Ramos (cell line): Measurements from ENCODE around the gene ZNF184.

Source experiments
- in situ Hi-C: fragments of 300-500 bp; cut with MboI; formaldehyde crosslinking; loops from one replicate; pipeline ENCODE4 v1.14.3; 2022; ENCODE audit warnings: low sequenced_read_pairs; ENCODE audit not compliant: unreplicated experiment

The ZNF184 gene

GRCh38 chr6:27472617-27473400 lies at the start of gene ZNF184:
Gene ZNF184, minus strand, starts transcription at chr6:27473105. Its CDS starts 811 bp downstream, at chr6:27472294.
- in situ Hi-C loops, result loop anchor here (10.0 to 25.0 kb wide), 2 partner anchors 298 to 439 kb away; partner anchors contain the start of gene OR2B2

GRCh38 chr6:27518881-27519795 lies 46.2 kb upstream of the ZNF184 start:
- in situ Hi-C loops, result loop anchor here (10.0 kb wide), 1 partner anchor 246 kb away; no protein-coding TSS in a partner anchor

DNA sequence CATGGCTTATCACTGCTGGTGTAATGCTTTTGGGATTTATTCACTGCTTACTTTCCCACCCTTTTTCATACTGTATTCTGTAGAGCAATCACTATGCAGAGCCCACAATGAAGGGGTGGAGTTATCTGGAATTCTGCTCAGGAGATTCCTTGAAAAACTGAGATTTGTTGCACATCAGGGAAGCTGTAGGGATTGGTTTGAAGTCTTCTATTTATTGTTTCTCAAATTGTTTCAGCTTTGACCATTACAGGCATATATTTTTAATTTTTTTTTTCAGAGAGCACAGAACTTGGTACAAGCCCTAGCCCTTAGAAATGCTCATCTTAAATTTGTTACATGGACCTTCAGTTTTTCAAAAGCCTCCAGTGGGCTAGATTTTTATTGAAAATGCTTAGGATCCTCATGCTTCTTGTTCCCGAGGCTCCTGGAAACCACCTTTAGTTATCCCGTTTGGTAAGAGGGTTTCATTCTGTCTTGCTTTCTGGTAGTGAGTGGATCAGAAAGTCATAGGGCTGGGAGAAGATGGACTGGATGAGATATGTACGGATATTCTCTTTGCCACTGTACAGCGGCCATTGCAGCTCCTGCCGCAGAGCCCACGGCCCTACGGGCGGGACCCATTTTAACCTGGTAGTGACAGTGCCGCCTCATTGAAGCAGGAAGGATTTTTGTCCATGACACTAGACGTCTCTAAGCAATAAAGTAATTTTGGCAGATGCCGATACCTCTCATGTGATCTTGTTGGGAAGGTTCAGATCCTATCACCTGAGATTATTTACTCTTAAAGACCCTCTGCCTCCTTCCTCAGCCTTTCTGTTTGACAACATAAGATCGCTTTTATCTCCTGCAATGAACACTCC lies 45.3 kb upstream of the ZNF184 start:
- in situ Hi-C loops, result loop anchor here (10.0 kb wide), 1 partner anchor 247 kb away; no protein-coding TSS in a partner anchor

GRCh38 chr6:27517238-27517637 lies 44.3 kb upstream of the ZNF184 start:
- in situ Hi-C loops, result loop anchor here (10.0 kb wide), 1 partner anchor 248 kb away; no protein-coding TSS in a partner anchor

DNA sequence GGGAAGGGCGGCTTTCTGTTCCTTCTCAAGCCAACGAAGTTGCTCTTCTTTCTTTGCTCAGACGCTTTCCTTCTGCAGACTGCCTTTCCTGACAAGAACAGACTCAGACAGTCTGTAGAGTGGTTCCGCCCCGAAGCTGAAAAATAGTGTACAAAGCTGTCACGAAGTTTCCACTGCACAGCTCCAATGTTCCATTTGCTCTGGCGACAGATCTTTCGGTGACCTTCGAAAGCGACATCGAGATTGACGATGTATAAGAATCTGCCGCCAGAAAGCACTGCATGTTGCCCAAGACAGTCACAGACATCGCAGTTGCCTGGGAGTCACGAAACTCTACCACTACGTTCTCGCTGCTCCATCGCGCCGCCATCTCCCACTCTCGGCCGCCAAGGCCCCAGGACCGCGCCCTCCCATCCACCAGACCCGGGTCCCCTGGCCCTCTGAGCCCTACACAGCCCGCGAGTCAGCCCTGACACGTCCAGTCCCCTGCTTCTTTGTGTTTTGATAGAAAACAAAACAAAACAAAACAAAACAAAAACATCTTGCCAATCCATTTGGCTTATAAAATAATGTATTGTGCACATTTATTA lies 42.1 kb upstream of the ZNF184 start:
- in situ Hi-C loops, result loop anchor here (10.0 kb wide), 1 partner anchor 250 kb away; no protein-coding TSS in a partner anchor

- in situ Hi-C loops, result loop anchor here (10.0 kb wide), 1 partner anchor 252 kb away; no protein-coding TSS in a partner anchor
These were observed 39.6 kb upstream of the ZNF184 start for GRCh38 chr6:27512525-27512924.

- in situ Hi-C loops, result no loop called here
These were observed 34.4 kb upstream of the ZNF184 start for GRCh38 chr6:27507041-27507956.

DNA sequence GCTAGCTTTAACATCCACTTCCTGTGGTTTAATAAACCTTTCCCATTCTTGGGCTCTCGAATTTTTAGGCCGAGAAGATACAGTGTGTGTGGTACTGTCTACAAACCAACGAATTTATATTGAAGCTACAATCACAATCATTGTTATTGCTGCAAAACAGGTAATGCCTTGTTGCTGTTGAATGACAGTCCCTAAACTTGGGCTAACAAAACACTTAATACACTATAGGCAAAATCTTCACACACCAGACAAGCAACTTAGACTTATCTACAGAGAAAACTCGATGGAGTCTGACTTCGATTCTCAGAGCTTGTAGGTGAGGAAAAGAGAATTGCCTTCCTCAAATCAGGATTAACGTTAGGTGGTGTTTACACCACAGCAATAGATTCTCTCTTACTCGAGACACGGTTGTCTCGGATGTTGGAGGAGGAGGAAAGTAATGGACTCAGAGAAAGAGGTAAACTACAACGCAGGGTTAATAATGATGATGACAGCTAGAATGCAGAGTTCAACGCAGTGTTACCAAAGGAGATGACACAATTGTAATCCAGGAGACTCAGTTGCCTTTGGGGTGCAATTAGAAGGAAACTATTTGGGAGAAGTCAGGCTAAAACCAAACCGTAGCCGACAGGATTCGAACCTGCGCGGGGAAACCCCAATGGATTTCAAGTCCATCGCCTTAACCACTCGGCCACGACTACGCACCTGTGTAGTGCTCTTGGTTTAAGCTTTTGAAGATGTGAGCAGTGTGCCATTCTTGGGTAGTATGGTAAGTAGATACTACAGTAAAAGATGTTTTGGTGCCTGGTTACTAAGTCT lies 32.5 kb upstream of the ZNF184 start:
- in situ Hi-C loops, result no loop called here

DNA sequence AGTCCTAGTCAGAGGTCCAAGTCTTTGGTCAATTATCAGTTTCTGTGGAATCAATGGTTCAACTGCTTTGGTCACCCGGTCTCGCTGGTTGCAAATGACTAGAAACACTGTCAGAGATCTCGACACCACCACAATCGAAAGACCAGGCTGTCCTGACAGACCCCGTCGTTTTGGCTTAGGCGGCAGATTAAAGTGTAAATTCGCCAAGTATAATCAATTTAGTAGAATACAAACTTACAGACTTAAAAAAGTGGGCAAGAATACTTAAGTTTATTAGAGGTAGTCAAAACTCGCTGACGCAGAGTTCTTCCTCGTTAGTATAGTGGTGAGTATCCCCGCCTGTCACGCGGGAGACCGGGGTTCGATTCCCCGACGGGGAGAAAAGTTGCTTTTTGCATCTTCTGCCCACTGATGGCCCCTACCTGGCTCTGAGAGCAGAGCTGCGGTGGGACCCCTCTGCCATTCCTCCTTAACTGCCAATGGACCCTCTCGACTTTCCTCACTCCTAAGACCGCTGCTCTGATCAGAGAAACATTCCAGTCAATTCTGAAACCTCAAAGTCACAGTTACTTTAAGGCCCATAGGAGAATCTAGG lies 30.6 kb upstream of the ZNF184 start:
- in situ Hi-C loops, result no loop called here

GRCh38 chr6:27502508-27503435 lies 29.9 kb upstream of the ZNF184 start:
- in situ Hi-C loops, result no loop called here

DNA sequence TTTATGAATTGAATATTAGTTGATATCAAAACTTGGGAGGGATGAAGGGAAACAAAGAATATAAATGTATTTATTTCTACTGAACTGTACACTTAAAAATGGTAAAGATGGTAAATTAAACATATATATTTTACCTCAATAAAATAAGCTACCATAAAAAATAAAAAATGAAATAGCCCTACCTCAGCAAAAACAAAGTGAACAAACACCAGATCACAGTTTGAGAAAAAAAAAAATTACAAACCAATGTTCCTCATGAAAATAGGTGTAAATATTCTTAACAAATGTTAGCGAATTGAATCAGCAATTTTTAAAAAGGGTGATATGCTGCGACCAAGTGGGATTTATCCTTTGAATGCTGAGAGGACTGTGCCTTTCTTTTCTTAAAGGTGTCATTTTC lies 28.3 kb upstream of the ZNF184 start:
- in situ Hi-C loops, result no loop called here

GRCh38 chr6:27500177-27500576 lies 27.3 kb upstream of the ZNF184 start:
- in situ Hi-C loops, result no loop called here

DNA sequence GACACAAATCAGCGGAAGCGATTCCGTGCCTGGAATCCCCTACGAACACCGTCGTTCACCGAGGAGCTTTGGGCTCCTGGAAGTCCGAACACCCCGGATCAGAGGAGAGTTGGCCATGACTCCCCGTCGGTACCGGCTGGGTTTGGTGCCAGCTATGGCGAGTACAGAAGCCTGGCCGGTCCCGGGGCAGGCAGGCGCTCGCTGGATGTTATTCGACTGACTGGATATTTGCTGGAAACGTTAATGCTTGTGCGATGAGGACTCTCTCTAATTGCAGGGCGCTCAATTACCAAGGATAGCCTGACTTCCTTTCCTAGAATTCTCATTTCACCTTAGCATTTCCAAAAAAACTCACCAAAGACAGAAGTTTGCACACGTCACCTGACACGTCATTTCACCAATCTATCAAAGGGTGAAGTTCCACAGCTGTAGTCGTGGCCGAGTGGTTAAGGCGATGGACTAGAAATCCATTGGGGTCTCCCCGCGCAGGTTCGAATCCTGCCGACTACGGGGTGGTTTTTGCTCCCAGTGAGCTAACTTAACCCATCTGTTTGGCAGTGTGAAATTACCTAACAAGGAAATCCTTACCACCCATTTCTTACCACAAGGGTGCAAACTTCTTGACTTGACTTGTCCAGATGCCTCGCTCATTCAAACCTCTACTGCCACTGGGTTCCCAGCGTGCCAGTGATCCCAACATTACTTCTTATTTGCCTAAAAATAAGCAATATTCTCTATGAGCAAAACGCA lies 22.7 kb upstream of the ZNF184 start:
- in situ Hi-C loops, result no loop called here

- in situ Hi-C loops, result no loop called here
These were observed 22.1 kb upstream of the ZNF184 start for GRCh38 chr6:27494987-27495385.

DNA sequence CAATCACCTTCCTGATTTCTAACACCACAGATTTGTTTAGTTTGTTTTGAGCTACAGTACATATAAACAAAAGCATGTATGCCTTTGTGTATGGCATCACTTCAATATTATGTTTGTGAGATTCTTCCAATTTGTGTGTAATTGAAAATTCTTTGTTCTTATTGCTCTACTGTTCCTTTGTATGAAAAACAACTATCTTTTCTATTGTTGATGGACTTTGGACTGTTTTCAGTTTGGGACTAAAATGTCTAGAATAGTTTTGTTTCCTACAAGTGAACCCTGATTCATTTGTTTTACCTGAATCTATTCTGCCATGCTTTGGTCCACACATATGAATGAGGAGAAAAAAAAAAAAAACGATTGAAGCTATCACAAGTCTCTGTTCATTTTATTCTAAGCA lies 21.2 kb upstream of the ZNF184 start:
- in situ Hi-C loops, result no loop called here
